B cell (primary cell): ENCODE measurements around the gene CCDC85C.

Experiments
- CTCF ChIP-seq: fragments of 200-600 bp; IDR thresholded peaks from one replicate; pipeline ENCODE4 v1.8.0; 2022; ENCODE audit warnings: antibody characterized with exemption, mild to moderate bottlenecking
- EZH2 ChIP-seq: IDR thresholded peaks from 2 replicates; pipeline ENCODE4 v1.6.1; 2012; ENCODE audit warnings: borderline replicate concordance, low read depth, mild to moderate bottlenecking, moderate library complexity, low read length; ENCODE audit not compliant: insufficient read depth, poor library complexity, severe bottlenecking

- no peak for TF ChIP-seq CTCF
- TF ChIP-seq EZH2: no peak
These were observed 137.2 kb downstream of the CCDC85C start for GRCh38 chr14:99466758-99467157.
